COLO668 (cell line): ENCODE data around the gene CHRNB2.

Source experiments
- DNase-seq: peaks from one replicate; lab custom pipeline; 2025; ENCODE audit not compliant: unreplicated experiment; lab: John Stamatoyannopoulos, UW

Gene CHRNB2

GRCh38 chr1:154609398-154610380, 42.1 kb downstream of the CHRNB2 start:
- DNase-seq: peak; percentile 45

GRCh38 chr1:154611150-154611862, 43.7 kb downstream of the CHRNB2 start:
- DNase-seq: no peak

GRCh38 chr1:154614247-154614646, 46.7 kb downstream of the CHRNB2 start:
- DNase-seq: no peak

GRCh38 chr1:154614901-154615300, 47.3 kb downstream of the CHRNB2 start:
- DNase-seq: no peak

DNA sequence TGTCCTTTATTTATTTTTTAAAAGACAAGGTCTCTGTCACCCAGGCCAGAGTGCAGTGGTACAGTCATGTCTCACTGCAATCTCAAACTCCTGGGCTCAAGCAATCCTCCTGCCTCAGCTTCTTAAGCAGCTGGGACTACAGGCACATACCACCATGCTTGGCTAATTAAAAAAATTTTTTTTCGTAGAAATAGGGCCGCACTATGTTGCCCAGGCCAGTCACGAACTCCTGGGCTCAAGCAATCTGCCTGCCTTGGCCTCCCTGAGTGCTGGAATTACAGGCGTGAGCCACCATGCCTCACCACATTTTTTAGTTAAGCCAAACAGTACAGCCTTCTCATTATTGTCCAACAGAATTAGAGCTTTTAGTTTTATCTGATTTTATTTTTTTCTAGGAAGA, 47.8 kb downstream of the CHRNB2 start:
- DNase-seq: no peak

DNA sequence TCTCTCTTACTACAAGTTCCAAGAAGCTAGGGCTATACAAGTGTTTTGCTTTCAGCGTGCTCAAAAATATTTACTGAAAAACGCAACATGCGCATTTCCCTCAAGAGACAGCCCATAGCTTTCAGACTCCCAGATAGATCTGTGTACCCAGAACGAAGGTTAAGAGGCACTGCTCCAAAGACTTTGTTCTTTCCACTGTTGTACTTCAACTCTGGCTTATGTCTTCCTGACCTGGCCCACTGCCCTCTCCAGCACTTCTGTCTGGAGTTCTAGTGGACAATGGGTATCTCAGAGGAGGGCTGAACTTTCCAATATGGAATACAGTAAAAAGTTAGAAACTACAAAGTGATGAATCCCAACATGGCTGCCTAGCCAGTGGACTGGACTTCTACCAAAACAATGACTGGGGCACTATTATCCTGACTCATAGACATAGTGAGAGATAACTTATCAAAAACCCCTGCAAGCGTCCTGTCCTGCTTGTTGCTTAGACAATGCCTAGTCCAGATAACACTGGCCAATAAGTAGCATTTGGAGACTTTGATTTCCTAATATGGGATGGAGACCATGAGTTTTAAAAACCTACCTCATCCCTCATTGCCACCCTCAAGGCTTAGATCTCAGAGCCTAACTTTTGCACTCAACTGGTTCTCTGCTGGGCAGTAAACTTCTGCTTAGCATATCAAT, 49.2 kb downstream of the CHRNB2 start:
- no peak for DNase-seq

DNA sequence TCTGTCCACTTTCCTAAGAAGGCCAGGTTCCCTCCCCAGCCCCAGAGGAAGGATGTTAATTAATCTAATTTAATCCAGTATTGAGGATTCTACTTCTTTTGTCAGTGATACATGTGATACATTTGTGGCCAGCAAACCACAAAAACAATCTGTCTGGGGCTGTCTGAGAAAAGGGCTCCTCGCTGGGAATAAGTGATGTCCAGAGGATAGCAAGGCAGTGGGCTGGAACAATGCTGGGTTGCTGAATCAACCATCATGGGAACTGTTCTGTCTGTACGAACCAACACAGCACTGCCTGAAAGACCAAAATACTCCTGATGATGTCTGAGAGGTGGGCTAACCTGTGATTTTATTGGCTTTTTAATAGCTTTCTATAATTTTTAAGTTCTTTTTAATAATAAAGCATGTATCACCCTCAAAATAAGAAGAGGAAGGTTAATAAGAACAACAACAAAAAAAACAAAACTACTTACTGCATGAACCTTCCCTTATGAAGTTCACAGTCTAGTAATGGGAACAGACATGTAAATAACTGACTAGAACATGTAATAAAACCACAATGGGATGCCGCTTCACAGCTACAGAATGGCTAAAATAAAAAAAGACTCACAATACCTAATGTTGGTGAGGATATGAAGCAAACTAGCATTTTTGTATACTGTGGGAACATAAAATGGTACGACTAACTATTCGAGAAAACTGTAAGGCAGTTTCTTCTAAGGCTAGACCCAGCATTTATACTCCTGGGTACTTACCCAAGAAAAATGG, 51.8 kb downstream of the CHRNB2 start:
- no peak for DNase-seq

DNA sequence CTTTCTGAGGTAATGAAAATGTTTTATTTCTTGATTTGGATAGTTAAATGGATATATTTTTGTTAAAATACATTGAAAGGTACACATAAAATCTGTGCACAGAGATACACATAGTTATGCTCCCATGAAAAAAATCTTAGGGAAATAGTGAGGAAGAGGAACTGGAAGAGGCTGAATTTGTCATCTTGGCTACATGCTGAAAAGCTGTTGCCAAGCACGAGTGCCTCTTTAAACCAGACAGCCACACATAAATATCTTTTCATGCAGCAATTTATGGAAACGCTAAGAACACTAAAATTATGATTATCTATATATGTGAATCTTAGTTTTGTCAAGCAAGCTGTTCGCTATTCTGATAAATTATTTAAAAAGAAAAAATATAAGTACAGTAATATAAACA, 53.2 kb downstream of the CHRNB2 start:
- no peak for DNase-seq

- no peak for DNase-seq
Measured at GRCh38 chr1:154621875-154622274, 54.3 kb downstream of the CHRNB2 start.

- DNase-seq: no peak
Measured at GRCh38 chr1:154622503-154623039, 55.0 kb downstream of the CHRNB2 start.

- no peak for DNase-seq
Measured at GRCh38 chr1:154623358-154623757, 55.8 kb downstream of the CHRNB2 start.

DNA sequence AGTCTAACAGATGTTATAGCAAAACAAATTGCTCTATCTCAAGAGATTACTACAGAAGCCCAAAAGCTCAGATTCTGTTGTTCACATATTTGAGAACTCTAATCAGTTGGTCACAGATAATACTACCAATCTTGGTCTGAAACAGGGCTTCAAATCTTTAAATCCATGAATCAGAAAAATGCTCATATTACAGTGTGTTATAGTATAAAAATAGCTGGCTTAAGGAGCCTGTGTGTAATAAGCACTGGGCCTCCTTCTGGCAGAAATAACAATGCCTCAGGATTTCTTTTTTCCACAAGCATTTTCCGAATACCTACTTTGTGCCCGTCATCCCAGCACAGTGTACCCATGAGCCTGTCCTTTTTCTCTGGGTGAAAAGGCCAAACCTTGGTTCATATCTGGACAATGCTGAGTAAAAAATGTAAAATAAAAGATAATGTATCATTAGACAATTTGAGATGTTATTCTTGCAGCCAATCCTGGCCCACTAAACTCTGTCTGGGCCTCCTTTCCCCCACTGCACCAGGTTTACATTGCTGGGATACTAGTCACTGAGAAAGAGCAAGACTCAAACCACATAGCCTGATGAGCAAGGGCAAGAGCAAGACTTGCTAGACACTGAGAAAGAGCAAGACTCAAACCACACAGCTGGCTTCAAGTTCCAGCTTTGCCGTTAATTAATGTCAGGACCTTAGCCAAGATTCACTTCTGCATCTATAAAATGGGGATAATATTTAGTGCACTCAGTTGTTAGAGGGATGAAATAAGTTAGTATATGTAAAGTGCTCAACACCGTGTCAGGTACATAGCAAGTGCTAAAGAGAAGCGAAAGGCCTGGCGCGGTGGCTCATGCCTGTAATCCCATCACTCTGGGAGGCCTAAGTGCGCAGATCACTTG, 57.4 kb downstream of the CHRNB2 start:
- no peak for DNase-seq

- DNase-seq: peak; percentile 37
Measured at GRCh38 chr1:154626456-154627256, 59.1 kb downstream of the CHRNB2 start.

DNA sequence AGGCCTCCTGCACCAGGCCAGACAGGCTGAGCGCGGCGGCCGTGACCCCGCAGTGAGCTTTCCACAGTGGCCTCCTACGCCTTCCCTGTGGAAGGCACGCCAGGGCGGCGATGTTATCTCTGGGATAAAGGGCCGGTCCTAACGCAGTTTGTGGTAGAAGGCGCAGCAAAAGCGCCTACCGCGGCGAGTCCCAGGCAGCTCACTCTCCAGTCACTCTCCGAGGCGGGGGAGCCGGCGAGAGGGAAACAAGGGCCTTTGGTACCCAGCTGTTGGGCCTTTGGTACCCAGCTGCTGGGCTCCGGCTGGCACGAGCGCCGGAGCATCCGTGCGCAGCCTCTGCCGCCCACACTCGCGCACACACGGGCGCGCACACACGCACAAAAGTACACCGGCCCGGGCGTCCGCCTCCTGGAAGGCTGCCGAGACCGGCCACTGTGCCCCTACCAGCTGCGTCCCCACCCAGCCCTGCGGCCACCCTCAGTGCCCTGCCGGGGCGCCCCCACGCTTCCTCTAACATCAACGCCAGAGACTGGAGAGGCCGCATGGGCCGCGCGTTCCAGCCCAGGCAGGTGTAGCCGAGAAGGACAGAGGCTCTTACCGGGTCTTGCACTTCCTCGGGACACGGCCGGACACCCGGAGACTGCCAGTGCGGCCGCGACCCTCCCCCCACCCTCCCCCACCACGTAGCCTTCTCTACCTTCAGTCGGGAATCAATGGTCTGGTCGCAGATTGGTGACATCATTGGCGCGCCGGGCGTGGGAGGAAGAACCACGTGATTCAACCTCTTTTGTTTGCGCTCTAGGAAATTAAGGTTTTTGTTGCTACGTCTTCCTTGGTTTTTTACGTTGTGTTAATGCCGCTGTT, 59.9 kb downstream of the CHRNB2 start:
- DNase-seq: peak; percentile 97

GRCh38 chr1:154628121-154628405, 60.5 kb downstream of the CHRNB2 start:
- DNase-seq: no peak

DNA sequence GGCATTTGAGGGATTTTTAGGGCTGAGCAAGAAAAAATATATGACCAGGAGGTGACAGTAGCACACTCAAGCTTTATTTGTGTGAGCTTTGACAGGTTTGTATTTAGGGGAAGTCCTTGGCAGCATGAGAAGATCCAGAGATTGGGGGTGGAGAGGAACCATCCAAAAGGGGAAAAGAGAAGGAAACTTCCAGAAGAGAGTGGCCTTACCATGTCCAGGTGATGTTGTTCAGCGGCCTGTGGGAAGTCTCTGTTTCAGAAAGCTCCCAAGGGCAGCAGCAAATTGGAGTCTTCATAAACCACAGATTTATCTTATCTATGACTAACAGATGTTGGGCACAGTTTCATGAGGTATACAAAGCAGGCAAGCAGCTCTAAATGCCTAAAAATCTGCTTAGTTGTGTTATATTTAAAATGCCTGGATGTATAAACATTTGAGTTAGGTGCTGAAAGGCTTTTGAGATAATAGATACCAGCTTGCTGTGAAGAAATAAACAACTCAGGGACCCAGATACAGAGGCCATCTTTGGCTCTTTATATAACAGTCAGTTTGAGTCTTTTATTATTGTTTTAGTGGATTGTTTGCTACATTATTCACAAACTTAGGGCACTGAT, 61.6 kb downstream of the CHRNB2 start:
- DNase-seq: no peak
